ENCODE results near the gene FBN2.

GRCh38 chr5:128579093-128579492, 41.0 kb upstream of the FBN2 start:
- TF ChIP-seq CTCF (IDR thresholded peaks at IDR 0.05) (no peak), REST (IDR thresholded peaks at IDR 0.05; ENCODE audit: insufficient read depth in 1 of 2, low read depth in 2 of 2, low read length in 1 of 2) (no peak)
